ENCODE measurements around the gene ASPM. TPM values are rescaled to one million over a fixed set of nuclear protein-coding genes. Genes with fewer than 3 reads are reported as not detected.
"Not testable (repeated sequence)": the region's sequence is repeated elsewhere in the genome, so short reads cannot be mapped to it uniquely, and the experiment has no call there.

Gene ASPM
- total RNA-seq, 1 donor from 2014 or later, result 0.35 TPM

- no peak for ATAC-seq
- intact Hi-C loops (cut with DNase I), result no loop called here
- DNase-seq (ENCODE audit: missing footprints), result no peak
Observed at GRCh38 chr1:197099444-197099843, 47.0 kb downstream of the ASPM start.

GRCh38 chr1:197096971-197097370 is 49.5 kb downstream of the ASPM start:
- DNase-seq (ENCODE audit: missing footprints); intact Hi-C loops (cut with DNase I); ATAC-seq: not testable (repeated sequence)

GRCh38 chr1:197096137-197096536 is 50.3 kb downstream of the ASPM start:
- intact Hi-C loops (cut with DNase I), result no loop called here
- no peak for ATAC-seq
- no peak for DNase-seq (ENCODE audit: missing footprints)

GRCh38 chr1:197093226-197093885 is 53.1 kb downstream of the ASPM start:
- intact Hi-C loops (cut with DNase I), result no loop called here
- no peak for DNase-seq (ENCODE audit: missing footprints)
- ATAC-seq, result no peak

- ATAC-seq, result no peak
- no peak for DNase-seq (ENCODE audit: missing footprints)
- intact Hi-C loops (cut with DNase I), result no loop called here
Observed at GRCh38 chr1:197092491-197093023, 53.9 kb downstream of the ASPM start.

GRCh38 chr1:197083474-197083873 is 63.0 kb downstream of the ASPM start:
- DNase-seq (ENCODE audit: missing footprints), result no peak
- ATAC-seq, result no peak
- intact Hi-C loops (cut with DNase I), result no loop called here

- no peak for DNase-seq (ENCODE audit: missing footprints)
- intact Hi-C loops (cut with DNase I), result no loop called here
- ATAC-seq, result no peak
Observed at GRCh38 chr1:197081117-197081753, 65.2 kb downstream of the ASPM start.

GRCh38 chr1:197080323-197080722 is 66.1 kb downstream of the ASPM start:
- no peak for DNase-seq (ENCODE audit: missing footprints)

GRCh38 chr1:197076585-197076984 is 69.9 kb downstream of the ASPM start:
- intact Hi-C loops (cut with DNase I), result no loop called here
- no peak for ATAC-seq

More at GRCh38 chr1:197080323-197080722, 66.1 kb downstream of the ASPM start:
- intact Hi-C loops (cut with DNase I), result no loop called here
- no peak for ATAC-seq

GRCh38 chr1:197073978-197074377 is 72.5 kb downstream of the ASPM start:
- ATAC-seq (no peak), DNase-seq (ENCODE audit: missing footprints) (no peak)
- intact Hi-C loops (cut with DNase I), result no loop called here

More at GRCh38 chr1:197076585-197076984, 69.9 kb downstream of the ASPM start:
- DNase-seq (ENCODE audit: missing footprints), result no peak

GRCh38 chr1:197067457-197067818 is 79.0 kb downstream of the ASPM start:
- no peak for DNase-seq (ENCODE audit: missing footprints)
- ATAC-seq, result no peak
- intact Hi-C loops (cut with DNase I), result no loop called here

- ATAC-seq, result no peak
Observed at GRCh38 chr1:197066719-197067456, 79.6 kb downstream of the ASPM start, which contains the start of gene F13B. Gene F13B (minus strand): TSS chr1:197067260. CDS start chr1:197067223, 37 bp downstream.

GRCh38 chr1:197066277-197066676 is 80.2 kb downstream of the ASPM start:
- no peak for ATAC-seq

More at GRCh38 chr1:197066719-197067456, 79.6 kb downstream of the ASPM start, which contains the start of gene F13B:
- intact Hi-C loops (cut with DNase I), result no loop called here
- no peak for DNase-seq (ENCODE audit: missing footprints)

GRCh38 chr1:197065559-197065958 is 80.9 kb downstream of the ASPM start:
- DNase-seq (ENCODE audit: missing footprints) (no peak), ATAC-seq (no peak)
- intact Hi-C loops (cut with DNase I), result no loop called here

More at GRCh38 chr1:197066277-197066676, 80.2 kb downstream of the ASPM start:
- no peak for DNase-seq (ENCODE audit: missing footprints)
- intact Hi-C loops (cut with DNase I), result no loop called here

GRCh38 chr1:197063212-197063611 is 83.3 kb downstream of the ASPM start:
- intact Hi-C loops (cut with DNase I), result no loop called here
- DNase-seq (ENCODE audit: missing footprints) (no peak), ATAC-seq (no peak)

- intact Hi-C loops (cut with DNase I), result no loop called here
- ATAC-seq, result no peak
- no peak for DNase-seq (ENCODE audit: missing footprints)
Observed at GRCh38 chr1:197062692-197063091, 83.8 kb downstream of the ASPM start.

GRCh38 chr1:197049100-197049499 is 97.4 kb downstream of the ASPM start:
- DNase-seq (ENCODE audit: missing footprints), result no peak
- intact Hi-C loops (cut with DNase I), result no loop called here
- ATAC-seq, result no peak

GRCh38 chr1:197042676-197043341 is 103.7 kb downstream of the ASPM start:
- intact Hi-C loops (cut with DNase I), result no loop called here
- ATAC-seq (no peak), DNase-seq (ENCODE audit: missing footprints) (no peak)
